Stimulated activated CD8-positive, alpha-beta memory T cell treated with anti-CD3 and anti-CD28 coated beads, Interleukin-7, amount 100 ng/mL, for 4 hours (primary cell): ENCODE data around the gene CLECL1.

Source experiments
- DNase-seq, 2 donors: peaks; one replicate each; pipeline ENCODE4 v3.0.0-alpha.2; 2020; ENCODE audit warnings: low read depth in 2 of 2

The CLECL1 gene

DNA sequence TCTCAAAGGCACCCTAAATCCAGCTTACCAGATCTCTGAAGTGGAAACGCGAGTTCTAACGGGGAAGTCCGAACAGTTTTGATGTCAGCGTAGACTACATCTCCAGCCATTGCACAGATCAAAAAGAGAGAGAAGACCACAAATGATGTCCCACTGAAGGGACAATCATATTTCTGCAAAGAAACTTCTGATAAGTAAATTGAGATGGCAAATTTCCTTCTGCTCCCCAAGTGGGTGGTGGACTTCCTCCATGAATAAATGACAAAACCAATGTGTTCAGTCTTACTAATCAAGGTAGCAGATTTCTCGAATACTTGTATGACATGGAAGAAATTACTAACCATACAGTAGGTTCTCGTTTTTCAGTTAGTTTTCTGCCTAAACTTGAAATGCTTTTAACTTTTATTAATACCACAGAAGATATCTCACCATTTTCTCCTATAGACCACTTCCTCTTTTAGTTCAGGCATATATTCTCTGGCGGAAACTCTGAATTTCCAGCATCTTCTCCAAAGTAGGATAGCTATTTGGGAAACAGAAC is at the start of gene CLECL1:
TSS of gene CLECL1 (minus strand) at position 177 of the 541 bp plus-strand sequence.
- DNase-seq, result no peak

DNA sequence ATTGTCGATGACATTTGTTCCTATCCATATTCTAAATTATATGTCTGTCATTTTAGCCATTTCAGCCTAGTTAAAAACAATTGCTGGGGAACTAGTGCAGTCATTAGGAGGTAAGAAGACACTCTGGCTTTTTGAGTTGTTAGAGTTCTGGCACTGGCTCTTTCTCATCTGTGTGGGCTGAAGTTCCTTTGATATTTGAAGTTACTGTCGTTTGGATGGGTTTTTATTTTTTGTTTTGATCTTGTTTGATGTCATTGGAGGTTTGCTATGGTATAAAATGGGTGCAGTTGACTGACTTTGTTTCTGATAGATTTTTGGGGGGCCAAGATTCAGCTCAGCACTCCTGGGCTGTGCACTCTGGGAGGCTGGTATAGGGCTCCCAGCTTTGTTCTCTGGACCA is 48.5 kb upstream of the CLECL1 start:
- no peak for DNase-seq

DNA sequence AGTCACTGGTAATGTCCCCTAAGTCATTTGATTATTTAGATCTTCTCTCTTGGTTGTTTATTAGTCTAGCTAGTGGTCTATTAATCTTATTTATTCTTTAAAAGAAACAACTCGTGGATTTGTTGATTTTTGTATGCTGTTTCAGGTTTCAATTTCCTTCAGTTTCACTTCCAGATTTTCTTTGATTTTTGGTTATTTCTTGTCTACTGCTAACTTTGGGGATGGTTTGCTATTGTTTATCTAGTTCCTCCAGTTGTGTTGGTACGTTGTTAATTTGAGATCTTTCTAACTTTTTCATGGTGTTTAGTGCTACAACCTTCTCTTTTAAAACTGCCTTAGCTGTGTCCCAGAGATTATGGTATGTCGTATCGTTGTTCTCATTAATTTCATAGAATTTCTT is 46.3 kb upstream of the CLECL1 start:
- no peak for DNase-seq

DNA sequence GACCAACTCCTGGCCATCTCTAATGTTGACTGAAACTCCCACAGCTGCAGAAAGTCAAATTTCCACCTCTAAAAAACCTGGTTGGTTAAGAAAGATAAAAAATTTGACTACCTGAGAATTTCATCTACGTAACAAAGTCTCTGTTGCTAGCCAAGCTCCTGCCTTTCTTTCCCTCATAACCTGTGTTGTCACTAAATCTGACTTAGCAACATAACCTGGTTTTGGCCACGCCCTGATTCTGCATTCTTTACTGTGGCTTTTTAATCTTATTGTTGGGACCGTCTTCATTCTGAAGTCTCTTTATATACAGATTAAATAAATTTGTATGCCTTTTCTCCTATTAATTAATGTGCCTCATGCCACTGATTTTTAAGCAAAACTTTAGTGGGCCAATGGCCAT is 43.9 kb upstream of the CLECL1 start:
- no peak for DNase-seq

DNA sequence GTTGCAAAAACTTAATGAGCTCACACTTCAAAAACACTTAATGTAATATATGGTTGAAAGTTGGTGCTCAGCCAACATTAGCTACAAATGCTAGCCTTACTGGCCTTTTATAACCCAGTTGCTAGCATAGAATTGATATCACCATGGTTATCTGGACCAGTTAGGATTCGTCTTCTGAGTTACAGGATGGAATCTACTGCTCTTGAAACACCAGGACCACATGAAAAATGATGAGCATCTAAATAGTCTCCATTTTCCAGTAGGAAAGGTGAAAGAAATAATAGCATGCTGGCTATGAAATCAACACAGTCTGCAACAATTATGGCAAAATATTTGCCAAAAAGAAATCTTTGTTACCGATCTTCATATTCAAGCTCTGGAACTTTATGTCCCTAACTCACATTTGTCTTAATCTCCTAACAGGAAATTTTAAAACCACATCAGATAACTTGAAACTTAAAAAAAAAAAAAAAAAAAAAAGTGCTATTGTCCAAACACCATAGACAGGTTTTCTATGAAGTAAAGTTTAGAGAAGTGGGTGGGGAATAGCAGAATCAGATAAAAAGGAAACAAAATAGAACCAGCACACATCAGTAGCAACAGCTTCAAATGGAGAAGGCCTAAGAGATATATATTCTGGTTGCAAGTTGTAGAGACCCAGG is 40.5 kb upstream of the CLECL1 start:
- DNase-seq, result no peak

- DNase-seq, result no peak
These were observed 30.1 kb upstream of the CLECL1 start for GRCh38 chr12:9763025-9763424.

- DNase-seq, result no peak
These were observed 29.5 kb upstream of the CLECL1 start for GRCh38 chr12:9762369-9762768.

- no peak for DNase-seq
These were observed 28.5 kb upstream of the CLECL1 start for GRCh38 chr12:9761419-9761781.

- peak; percentile 67 to 85 for DNase-seq
These were observed 28.0 kb upstream of the CLECL1 start, which contains the start of gene CD69 for GRCh38 chr12:9760699-9761418. CD69 (minus strand) TSS chr12:9760901; CDS start chr12:9760820, 81 bp downstream.

DNA sequence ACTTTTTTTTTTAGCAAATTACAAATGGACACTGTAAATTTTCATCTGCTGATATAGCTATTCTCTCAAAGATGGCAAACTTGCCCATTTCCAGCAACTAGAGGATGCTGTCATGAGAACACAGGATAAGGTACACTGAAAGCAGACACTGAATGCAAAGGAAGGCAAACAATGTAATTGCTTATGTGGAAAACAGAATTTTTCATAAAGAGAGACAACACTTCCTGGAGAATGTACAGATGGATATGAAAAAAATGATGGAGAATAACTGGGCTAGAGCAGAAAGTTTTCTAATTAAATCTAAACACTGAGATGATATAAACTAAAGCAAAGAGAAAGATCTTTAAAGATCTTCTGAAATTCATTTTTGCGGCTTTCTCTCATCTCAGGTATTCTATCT is 27.2 kb upstream of the CLECL1 start:
- no peak for DNase-seq

GRCh38 chr12:9759694-9760093 is 26.8 kb upstream of the CLECL1 start:
- DNase-seq, result no peak

- DNase-seq, result no peak
These were observed 25.2 kb upstream of the CLECL1 start for GRCh38 chr12:9758119-9758518.

DNA sequence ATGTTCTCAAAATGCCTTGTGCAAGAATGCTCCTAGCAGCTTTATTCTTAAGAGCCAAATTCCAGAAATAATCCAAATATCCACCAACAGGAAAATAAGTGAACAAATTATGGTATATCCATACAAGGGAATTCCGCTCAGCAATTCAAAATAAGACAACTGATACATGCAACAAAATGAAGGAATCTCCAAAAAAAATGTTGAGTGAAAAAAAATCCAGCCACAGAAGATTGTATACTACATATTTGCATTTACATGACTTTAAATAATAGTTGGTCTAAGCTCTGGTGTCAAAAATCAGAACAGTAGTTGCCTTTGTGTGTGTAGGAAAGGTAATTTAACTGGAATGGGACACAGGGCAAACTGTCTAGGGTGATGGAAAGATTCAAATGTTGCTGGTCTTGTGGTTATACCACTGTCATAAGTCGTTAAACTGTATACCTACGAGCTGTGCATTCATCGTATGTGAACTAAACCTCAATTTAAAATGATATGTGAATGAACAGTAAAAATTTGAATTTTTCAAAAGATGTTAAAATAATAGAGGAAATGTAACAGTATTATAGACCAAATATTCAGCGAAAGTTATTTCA is 24.6 kb upstream of the CLECL1 start:
- DNase-seq, result no peak

DNA sequence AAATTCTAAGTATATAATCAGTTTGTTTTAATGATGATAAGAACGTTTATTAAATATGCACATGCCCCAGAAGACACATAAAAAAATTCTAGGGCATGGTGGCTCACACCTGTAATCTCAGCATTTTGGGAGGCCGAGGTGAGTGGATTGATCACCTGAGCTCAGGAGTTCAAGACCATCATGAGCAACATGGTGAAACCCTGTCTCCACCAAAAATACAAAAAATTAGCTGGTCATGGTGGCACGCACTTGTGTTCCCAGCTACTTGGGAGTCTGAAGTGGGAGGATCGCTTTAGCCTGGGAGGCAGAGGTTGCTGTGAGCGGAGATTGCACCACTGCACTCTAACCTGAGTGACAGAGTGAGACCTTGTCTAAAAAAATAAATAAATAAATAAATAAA is 23.8 kb upstream of the CLECL1 start:
- DNase-seq, result no peak

- DNase-seq, result no peak
These were observed 23.3 kb upstream of the CLECL1 start for GRCh38 chr12:9756170-9756569.

- no peak for DNase-seq
These were observed 22.7 kb upstream of the CLECL1 start for GRCh38 chr12:9755567-9755966.

DNA sequence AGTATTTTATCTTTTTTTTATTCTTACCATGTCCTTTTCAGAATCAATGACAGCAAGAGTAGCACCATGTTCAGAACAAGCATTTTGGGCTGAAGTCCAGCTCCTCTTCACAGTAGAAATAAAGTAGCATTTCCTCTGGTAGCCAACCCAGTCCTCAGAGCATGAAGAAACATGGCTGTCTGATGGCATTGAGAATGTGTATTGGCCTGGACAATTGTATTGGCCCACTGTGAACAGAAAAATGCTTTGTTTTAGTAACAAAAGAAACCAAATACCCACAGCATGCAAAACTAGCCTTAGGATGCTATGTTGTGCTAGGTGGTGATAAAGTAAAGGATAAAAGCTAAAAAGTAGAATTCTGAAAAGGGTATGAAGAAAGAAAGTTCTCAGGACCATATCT is 22.1 kb upstream of the CLECL1 start:
- no peak for DNase-seq

- DNase-seq, result no peak
These were observed 21.4 kb upstream of the CLECL1 start for GRCh38 chr12:9754099-9754927.

DNA sequence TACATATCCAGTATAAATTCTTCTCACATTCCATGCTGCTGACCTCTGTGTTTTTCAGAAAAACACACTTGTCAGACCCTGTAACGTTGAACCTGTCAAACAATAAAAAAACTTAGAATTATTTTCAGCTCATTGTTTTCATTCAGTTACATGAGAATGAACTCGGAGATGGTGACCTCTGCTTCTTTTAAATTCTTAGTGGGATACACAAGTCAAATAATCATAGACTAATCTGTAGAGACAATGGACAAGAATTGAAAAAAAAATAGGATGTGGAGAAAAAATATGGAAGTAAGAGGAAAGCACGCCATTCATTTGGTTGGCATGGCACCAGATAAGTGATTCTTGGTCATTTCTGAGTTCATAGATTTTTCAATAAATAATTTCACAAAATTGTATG is 20.6 kb upstream of the CLECL1 start:
- DNase-seq, result no peak

DNA sequence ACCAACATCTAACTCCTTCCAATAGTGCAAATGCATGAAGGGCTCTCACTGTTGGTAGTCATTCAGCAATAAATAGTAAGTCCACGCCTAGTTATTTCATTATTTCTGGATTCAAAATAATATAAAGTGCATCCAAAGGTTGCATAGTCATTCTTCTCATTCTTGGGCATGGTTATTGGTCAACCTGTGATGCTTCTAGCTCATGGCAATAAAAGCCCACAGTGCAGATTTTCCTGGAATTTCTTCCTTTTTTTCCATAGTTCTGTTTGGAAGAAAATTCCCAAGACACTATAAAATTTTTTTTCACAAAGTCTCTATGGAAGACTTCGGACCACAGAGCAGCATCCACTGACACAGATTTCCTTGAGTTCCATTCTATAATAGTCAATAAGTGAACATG is 20.2 kb upstream of the CLECL1 start:
- DNase-seq, result no peak

DNA sequence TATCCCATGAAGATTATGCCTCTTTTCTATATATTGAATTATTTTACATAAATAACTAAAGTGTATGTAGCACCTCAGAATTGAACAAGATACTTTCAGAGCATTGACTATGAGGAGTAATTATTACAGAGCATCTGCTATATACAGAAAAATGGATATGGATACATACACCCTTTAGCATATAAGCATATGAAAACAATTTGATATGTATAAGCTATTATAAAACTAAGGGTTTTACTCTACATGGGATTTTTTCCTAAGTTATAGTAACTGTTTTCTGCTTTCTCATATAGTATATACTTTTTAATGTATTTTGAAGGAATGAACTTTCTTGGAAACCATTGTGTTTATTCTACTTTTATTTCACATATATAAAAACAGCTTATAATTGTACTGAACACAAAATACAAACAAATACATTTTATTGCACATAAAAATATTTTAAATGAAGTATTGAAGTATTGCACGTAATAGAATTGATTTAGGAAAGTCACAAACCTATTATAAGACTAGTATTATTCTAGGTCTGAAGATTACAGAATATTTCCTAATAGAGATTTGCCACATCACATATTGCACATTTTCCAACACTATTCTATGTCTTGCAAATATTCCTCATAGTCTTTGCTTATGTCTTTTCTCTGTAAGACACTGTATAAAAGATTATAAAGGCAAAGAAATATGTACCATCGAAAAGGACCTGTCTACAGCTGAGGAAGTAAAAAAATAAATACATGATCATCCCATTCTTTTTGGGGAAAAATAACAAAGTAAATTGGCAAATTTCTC is 19.4 kb upstream of the CLECL1 start:
- no peak for DNase-seq
